ENCODE data around the gene TMSB4X. TPM values are rescaled to one million over a fixed set of nuclear protein-coding genes. Genes with fewer than 3 reads are reported as not detected.

TMSB4X gene
- polyA plus RNA-seq, 1 of the 3 experiments (the other 2 are of a cell fraction): 4,830 TPM

GRCh38 chrX:12975670-12975965 lies 708 bp downstream of the TMSB4X start:
- Histone ChIP-seq H3K27ac (ENCODE audit: low read depth in 2 of 2, low read length in 1 of 2) (peak overlapping the region; percentile 94 to 98), H2AFZ (ENCODE audit: low read depth) (no peak overlapping the region), H4K20me1 (ENCODE audit: insufficient read depth) (peaks cover 20% of the 10 kb centered on the region; the same call in 1 of the 2 replicates), H3K9me3 (no peaks in the 10 kb centered on the region), H3K4me3 (ENCODE audit: low read depth in 2 of 2, low read length in 1 of 2) (peak overlapping the region; percentile 62 to 96), H3K4me2 (peak overlapping the region; percentile 86), H3K36me3 (replicated peaks in 1 of 2; ENCODE audit: control insufficient read depth in 1 of 2, insufficient read depth in 2 of 2, low read length in 1 of 2) (peaks cover 6 to 25% of the 10 kb centered on the region in 2 experiments), H3K79me2 (ENCODE audit: insufficient read depth) (peaks cover 46% of the 10 kb centered on the region), H3K9ac (peak overlapping the region; percentile 100), H3F3A (replicated peaks; ENCODE audit: insufficient read depth) (peaks cover 57% of the 10 kb centered on the region), H3K4me1 (ENCODE audit: control insufficient read depth in 1 of 2, insufficient read depth in 2 of 2, low read depth in 1 of 2, low read length in 1 of 2) (peaks cover 0 to 12% of the 10 kb centered on the region in 2 experiments; a peak in 2 of 4 replicates), H3K9me2 (no peaks in the 10 kb centered on the region), H3K27me3 (ENCODE audit: insufficient read depth) (no peaks in the 10 kb centered on the region)
- ChIA-PET POLR2A (interaction anchor here (0.9 to 1.6 kb wide), 2 partner anchors 29 to 439 kb away, joined by 3 read pairs; no protein-coding TSS in a partner anchor), CTCF (interaction anchor here (0.9 to 2.1 kb wide), 4 partner anchors 18 to 512 kb away, joined by 3 to 9 read pairs (median 6); no protein-coding TSS in a partner anchor)
- DNase-seq: no peak
- 3% methylated on average over 18 of the region's 26 CpGs for WGBS (ENCODE audit: low lambda C conversion rate)
- peak; percentile 7; the same call in 1 of the 2 replicates for TF ChIP-seq ELF1 (IDR thresholded peaks at IDR 0.05)
- no peak; the same call in 1 of the 2 replicates for TF ChIP-seq ZBTB33 (IDR thresholded peaks at IDR 0.05; ENCODE audit: borderline replicate concordance, low read depth)

- H3K9ac ChIP-seq: peak overlapping the region; percentile 100
- no peaks in the 10 kb centered on the region for H3K9me2 ChIP-seq
- H3K4me2 ChIP-seq: peak overlapping the region; percentile 86
- no peaks in the 10 kb centered on the region for H3K9me3 ChIP-seq
- peaks cover 0 to 9% of the 10 kb centered on the region in 2 experiments; a peak in 2 of 4 replicates for H3K4me1 ChIP-seq (ENCODE audit: control insufficient read depth in 1 of 2, insufficient read depth in 2 of 2, low read depth in 1 of 2, low read length in 1 of 2)
- H3F3A ChIP-seq (replicated peaks; ENCODE audit: insufficient read depth): peaks cover 57% of the 10 kb centered on the region
- peaks cover 6 to 25% of the 10 kb centered on the region in 2 experiments for H3K36me3 ChIP-seq (replicated peaks in 1 of 2; ENCODE audit: control insufficient read depth in 1 of 2, insufficient read depth in 2 of 2, low read length in 1 of 2)
- WGBS (ENCODE audit: low lambda C conversion rate): 2% methylated on average over 34 of the region's 34 CpGs
- peaks cover 20% of the 10 kb centered on the region; the same call in 1 of the 2 replicates for H4K20me1 ChIP-seq (ENCODE audit: insufficient read depth)
- H3K4me3 ChIP-seq (ENCODE audit: low read depth in 2 of 2, low read length in 1 of 2): peak overlapping the region; percentile 62 to 96
- CTCF ChIA-PET: interaction anchor here (0.9 to 2.1 kb wide), 3 partner anchors 18 to 512 kb away, joined by 3 to 9 read pairs (median 9); no protein-coding TSS in a partner anchor
- H3K27me3 ChIP-seq (ENCODE audit: insufficient read depth): no peaks in the 10 kb centered on the region
- POLR2A ChIA-PET: interaction anchor here (0.9 to 1.6 kb wide), 2 partner anchors 29 to 438 kb away, joined by 3 read pairs; no protein-coding TSS in a partner anchor
- H3K79me2 ChIP-seq (ENCODE audit: insufficient read depth): peaks cover 46% of the 10 kb centered on the region
- peak overlapping the region; percentile 94 to 98 for H3K27ac ChIP-seq (ENCODE audit: low read depth in 2 of 2, low read length in 1 of 2)
- H2AFZ ChIP-seq (ENCODE audit: low read depth): no peak overlapping the region
- DNase-seq: peak; percentile 67
- TF ChIP-seq EZH2phosphoT487 (IDR thresholded peaks at IDR 0.05; ENCODE audit: borderline replicate concordance, low read depth) (no peak), EP300 (IDR thresholded peaks at IDR 0.05; ENCODE audit: borderline replicate concordance in 1 of 2, low read depth in 1 of 2, low read length in 1 of 2) (no peak; a peak in 1 of 4 replicates), TCF12 (IDR thresholded peaks at IDR 0.05) (no peak), USF1 (IDR thresholded peaks at IDR 0.05; ENCODE audit: borderline replicate concordance, low read depth) (no peak), FOXJ3 (CRISPR knock-in tag; IDR thresholded peaks at IDR 0.05) (no peak), TAF1 (IDR thresholded peaks at IDR 0.05; ENCODE audit: borderline replicate concordance, low read depth, low read length) (peak; percentile 50), PBX3 (IDR thresholded peaks at IDR 0.05) (peak; percentile 78), FOSL2 (IDR thresholded peaks at IDR 0.05; ENCODE audit: borderline replicate concordance, low read depth) (no peak), YY1 (IDR thresholded peaks at IDR 0.05; ENCODE audit: low read depth) (0 out of 2 replicates have a peak, but pooled peaks have one; percentile 32), JUND (IDR thresholded peaks at IDR 0.05) (no peak), CTCF (IDR thresholded peaks at IDR 0.05) (no peak), REST (IDR thresholded peaks at IDR 0.05; ENCODE audit: low read depth, low read length) (no peak), SIN3A (IDR thresholded peaks at IDR 0.05; ENCODE audit: borderline replicate concordance, low read depth, low read length) (no peak; the same call in 1 of the 2 replicates), MAX (IDR thresholded peaks at IDR 0.05; ENCODE audit: low read depth) (no peak)
These were observed 1.2 kb downstream of the TMSB4X start for GRCh38 chrX:12975991-12976558.
